HG02981 (cell line): ENCODE results near the gene CLRN1.

Experiments
- ATAC-seq: cut with Tn5 transposase; IDR thresholded peaks from one replicate; pipeline ENCODE4 v1.9.1; 2021; ENCODE audit warnings: mild to moderate bottlenecking, moderate library complexity; ENCODE audit not compliant: unreplicated experiment

CLRN1 gene

DNA sequence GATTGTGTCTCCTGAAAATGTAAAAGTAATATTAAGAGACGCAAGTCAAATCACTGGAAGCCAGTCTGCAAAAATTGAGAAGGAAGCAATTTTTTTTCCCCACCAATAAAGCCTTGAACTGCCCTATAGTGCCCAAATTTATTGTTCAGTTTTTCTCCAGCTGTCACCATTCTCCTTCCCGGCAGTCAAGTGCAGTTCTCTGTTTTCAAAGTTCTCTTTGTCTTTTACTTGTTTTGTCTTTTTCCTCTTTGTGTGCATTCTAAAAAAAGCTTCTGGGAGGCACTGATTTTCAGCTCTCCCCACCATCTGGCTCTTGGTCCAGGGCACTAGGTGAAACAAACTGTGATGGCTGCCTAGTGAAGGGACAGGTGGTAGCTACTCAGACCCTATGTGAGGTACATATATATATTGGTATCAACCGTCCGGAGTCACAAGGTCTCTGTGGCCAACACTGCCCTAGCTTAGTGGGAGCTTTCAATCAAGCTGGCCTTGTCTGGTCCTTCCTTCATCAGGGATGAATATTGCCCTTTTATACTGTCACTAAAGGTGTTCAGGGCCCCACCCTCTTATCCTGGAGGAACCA lies 6.1 kb upstream of the CLRN1 start:
- ATAC-seq, result no peak

DNA sequence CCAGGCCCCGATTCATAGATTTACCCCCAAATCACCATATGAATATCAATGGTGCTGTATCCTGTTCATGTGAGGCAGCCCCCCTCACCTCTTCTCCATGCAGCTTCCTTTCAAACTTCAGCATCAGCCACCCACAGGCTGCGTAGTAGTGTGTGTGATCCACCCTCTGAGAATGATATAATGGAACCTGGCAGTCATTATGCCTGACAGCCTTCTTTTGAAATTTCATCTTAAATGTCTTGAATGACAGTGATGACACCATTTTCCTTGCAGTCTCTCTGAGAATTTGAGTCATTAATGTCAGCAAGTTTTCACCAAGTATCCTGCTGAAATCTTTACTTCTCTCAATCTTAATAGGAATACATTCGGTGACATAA lies 3.5 kb upstream of the CLRN1 start:
- no peak for ATAC-seq

DNA sequence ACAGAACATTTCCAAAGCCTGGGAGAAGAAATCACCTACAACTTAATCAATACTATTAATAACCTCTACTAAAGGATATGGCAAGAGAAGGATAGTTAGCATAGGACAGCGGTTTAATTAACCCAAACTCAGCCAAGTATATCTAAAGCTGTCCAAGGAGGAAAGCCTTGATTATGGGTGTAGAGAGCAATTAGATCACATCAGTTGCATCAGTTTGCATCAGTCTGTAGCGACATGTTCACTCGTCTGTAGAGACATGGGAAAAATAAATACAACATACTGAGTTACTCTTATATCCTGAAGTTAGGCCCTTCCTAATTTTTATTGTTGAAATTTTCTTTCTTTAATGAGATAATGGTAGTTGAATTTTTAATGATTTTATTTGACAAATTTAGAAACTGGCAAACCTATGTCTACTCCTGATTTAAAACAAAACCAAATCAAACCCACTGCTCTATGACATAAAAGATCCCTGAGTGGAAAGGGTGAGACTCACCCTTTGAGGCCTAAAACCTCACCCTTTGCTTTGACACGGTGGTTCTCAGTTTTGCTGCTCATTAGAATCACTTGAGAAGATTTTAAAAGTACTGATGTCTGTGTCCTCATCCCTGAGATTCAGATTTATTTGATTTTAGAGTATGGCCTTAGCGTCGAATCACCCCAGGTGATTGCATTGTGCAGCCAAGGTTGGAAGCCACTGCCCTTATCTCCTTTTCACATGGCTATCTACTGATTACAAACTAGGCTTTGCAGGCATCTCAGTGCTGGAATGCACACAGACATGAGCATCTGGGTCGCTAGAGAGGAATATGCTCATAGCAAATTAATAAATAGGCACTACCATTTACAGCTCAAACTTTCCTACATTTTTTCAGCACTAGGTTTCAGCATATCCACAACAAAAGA lies 2.8 kb upstream of the CLRN1 start:
- ATAC-seq, result no peak

DNA sequence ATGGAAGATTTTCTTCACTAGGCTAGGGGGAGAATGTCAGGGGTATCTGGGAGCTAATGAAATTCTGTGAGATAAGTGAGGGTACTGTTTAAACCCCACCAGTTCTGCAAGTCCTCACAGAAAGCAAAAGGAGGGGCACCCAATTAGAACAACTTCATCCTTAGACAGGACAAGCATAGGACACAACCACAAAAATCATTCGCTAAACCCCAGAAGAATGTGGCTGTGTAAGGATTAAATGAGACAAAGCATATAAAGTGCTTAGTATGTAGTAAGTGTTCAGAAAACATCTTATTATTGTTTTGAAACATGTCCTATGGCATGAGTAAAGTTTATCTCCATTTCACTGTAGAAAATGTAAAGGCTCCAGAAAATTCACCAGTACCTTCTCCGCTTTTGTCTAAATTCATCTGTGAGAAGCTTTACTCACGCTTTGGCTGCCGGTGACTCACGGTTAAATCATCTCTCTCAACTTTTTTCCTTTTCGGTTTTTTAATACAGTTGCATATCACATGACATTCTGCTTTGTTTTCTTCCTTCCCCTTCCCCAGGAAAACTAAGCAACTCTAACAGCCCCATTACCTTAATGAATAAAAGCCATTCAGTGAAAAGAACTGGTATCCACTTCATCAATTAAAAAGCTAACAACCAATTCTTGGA lies 1.7 kb downstream of the CLRN1 start:
- no peak for ATAC-seq

DNA sequence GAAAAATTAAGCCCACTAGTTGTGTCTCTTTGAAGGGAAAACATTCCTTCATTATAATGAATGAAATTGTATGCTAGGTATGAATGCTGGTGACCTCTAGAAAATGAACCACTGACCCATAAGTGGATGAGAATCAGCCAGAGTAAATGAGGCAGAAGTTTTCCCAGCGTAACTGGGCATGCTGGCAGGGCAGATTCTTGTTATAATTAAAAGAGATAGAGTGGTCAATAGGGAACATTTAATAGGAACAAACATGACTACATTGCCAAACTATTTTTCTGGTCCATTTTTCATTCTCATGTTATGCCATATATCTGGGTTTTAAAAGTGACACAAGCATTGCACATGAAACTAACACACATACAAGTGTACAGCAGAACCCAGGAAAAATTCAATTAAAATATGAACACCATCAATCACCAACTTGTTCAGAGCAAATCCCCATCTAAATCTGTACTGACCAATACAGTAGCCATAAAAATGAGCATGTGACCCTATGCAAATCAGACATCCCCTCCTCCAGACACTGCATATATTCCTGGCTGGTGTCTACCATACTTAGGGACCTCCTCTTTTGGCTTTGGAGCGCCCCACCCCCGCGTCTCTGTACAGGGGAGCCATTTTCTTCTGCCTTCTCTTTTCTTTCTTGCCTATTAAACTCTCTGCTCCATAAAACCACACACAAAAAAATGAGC lies 4.0 kb downstream of the CLRN1 start:
- no peak for ATAC-seq

DNA sequence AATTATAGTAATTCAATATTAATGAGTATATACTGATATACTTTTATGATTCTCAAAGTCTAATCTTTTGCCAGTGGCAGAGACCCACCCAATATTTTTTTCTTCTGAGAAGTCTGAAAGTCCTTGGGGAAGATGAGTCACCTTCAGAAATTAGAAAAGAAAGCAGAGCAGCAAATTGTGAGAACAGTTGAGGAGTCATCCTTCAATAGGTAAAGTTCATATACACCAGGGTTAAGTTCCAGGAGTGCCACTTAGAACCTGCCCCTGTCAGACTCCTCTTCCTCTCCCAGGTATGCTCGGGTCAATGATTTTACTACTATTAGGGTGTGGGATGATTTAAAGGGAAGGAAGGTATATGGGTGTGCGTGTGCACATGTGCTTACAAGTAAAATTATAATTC lies 7.1 kb downstream of the CLRN1 start:
- ATAC-seq, result no peak

DNA sequence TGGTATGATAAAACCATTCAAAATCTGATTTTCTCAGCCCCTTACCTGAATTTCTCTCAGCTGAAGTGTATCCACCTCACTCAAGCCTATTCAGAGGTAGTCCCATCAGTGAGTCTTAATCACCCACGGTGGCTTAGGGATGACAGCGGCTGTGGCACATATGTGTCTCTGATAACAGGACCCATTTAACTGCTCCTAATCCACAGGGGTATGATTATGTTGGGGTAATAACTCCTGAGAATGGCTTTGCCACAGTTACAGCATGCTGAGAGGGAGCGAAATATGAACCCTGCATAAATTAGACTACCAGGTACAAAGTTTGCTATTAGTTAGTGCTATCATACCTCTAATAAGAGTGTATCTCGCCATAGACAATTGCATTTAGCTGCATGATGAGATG lies 10.6 kb downstream of the CLRN1 start:
- ATAC-seq, result no peak

DNA sequence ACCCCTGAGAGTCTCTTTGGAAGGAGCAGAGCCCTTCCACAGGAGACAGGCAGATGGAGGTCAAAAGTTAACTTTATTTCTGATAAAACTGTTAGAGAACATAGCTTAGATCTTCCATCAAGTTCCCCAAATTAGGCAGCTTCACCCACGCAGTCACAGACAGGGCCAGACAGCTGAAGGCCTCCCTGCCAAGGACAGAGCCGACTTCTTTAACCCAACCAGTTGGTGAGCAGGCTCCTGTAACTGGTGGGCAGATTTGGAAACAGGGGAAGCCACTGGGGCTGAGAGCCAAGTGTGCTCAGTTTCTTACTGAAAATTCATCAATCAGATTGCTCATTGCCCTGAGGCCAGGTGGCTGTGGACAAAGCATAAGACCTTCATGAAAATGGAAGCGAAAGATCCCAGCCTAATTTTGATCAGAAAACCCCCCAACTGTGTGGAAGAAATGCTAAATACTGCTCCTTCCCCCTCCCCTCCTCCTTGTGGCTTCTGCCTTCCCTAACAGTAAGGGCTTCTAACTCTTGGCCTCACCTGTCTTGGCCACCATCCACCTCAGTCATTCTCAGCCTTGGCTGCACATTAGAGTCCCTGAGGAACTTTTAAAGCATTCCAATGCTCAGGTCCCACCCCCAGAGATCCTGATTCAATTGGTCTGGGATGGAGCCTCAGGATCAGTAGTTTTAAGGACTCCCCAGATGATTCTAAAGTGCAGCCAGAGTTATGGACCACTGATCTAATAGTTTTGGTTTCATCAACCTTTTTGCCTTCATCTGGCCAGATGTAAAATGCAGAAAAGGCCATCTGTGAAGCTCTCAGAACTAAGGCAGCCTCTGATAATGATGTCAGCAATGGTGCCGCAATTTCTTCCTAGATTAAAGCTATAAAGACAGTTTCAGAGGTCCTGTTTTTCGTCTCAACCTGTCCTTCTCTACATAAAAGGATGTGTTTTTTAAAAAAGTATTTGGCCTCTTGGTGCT lies 11.5 kb downstream of the CLRN1 start:
- no peak for ATAC-seq

DNA sequence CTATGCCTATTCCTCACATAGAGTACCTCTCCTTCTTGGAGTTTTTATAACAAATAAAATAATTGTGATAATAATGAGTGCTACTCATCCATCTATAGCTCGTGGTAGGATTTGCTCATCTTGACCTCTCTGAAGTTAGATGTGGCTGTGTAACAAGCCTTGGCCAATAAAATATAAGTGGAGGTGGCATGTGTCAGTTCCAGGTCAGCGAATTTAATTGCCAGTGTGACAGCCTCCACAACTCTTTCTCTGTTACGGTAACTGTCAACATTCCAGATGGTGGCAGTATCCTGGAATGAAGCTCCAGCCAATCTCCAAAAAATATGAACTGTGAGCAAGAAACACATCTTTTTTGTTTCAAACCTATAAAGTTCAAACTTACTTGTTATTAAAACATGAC lies 13.8 kb downstream of the CLRN1 start:
- no peak for ATAC-seq

DNA sequence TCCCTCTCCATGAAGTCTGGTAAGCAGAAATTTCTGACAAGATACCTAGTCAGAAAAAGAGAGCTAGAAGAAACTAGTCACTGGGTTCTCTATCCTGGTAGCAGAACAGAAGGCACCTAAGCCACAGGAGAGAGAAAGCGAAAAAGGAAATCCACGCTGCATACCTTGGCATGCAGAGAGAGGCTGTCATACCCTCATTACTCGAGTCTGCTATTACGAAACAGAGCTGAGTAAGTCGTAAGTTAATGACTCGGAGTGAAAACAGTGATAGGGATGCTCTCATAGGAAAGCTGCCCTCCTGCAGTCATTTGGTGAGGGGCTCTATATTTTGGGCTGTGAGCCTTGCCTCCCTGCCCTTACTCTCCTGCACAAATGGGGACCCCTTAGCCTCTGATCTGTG lies 16.2 kb downstream of the CLRN1 start:
- ATAC-seq, result no peak

DNA sequence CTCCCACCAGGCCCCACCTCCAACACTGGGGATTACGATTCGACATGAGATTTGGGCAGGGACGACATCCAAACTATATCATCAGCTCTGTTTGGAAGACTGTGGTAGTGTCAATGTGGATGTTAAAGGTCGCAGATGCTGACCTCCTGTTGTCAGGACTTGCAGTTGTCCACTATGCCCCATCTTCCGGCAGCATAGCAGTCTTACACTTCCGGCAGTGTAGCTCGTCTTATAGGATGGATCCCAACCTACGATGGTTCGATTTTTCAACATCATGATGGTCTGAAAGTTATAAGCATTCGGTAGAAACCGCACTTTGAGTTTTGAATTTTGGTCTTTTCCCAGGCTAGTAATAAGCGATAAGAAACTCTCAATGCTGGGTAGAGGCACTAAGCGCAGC lies 20.6 kb downstream of the CLRN1 start:
- ATAC-seq, result no peak

DNA sequence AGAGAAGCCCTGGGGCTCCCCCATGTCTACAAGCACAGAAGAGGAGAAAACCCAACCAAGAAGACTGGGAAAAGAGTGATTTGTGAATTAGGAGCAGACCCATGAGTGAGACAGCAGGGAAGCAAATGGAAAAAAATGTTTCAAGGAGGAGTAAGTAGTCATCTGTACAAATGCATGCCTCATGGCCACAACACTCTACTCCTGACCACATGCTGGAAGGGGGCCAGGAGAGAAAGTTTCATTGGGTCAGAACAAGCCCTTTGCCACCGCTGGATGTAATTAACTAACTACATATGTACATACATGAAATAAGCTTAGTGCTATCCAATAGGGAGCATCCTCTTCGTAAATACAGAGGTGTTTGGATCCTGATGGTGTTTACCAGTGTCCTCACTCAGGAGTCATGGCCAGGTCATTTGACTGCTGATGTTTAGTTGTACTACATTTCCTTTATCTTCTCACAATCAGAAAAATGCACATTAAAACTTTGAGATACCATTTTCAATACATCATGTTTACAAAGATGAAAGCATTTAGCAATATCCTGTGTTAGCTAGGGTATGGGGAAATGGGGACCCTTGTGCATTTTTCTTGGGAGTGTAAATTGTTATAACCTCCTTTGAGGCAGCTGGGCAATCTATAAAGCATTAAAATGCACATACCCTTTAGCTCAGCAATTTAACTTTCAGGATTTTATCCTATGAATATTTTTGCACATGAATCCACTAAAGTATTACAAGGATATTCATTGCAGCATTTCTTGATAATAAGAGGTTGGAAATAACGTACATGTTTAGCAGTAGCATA lies 27.1 kb downstream of the CLRN1 start:
- no peak for ATAC-seq

DNA sequence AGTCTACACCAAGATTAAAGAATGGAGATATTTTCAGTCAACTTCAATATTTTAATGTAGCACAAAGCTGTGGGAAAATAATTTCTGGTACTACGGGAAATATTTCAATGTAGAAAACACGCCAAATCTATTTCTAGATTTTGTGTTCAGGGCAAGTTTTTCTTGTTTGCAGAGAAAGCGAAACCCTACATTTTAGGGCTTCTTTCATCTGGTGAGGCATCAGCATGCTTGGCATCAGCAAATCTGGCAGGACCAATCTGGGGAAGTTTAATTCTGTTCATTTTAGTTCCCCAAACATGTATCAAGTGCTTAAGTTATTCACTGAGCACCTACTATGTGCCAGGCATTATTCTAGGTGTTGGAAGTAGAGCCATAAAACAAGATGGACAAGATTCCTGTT lies 30.3 kb downstream of the CLRN1 start:
- ATAC-seq, result no peak

DNA sequence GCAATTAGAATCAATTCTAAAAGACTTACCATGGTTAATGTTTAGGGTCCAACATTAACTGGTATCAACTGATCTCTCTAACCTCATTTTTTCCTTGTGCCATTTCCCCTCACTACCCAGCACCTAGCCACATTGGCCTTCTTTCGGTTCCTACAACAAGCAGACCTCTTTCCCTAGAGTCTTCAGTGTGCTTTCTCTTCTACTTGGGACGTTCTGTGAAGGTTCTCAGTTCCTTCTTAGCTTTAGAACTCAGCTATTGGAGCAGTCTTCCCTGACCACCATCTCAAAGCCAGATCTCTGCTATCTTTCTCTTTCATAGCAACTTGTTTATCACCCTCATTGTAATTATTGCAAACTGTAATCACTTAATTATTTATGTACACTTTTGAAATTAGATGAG lies 35.8 kb downstream of the CLRN1 start:
- ATAC-seq, result peak; percentile 89

DNA sequence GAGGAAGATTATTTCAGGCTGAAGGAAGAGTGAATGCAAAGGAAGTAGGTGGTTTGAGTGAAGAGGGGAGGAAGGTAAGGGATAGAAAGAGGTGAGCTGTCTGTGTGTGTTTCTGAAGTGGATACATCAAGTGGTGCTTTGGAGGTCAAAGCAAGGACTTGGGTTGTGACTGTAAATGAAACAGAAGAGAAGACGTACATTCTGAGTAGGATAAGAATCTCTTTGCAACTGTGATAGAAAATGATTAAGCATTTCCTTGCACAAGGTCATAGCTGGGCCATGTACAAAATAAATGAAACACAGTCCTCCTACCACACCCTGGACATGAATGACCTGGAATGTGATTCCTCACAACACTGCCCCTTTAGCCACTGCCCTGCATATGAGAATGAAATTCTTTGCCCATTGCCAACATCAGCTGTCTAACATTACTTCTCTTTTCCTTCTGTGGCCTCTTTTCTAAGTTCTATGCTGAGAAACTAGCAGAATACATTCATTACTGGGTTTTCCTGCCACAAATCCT lies 39.0 kb downstream of the CLRN1 start:
- no peak for ATAC-seq

DNA sequence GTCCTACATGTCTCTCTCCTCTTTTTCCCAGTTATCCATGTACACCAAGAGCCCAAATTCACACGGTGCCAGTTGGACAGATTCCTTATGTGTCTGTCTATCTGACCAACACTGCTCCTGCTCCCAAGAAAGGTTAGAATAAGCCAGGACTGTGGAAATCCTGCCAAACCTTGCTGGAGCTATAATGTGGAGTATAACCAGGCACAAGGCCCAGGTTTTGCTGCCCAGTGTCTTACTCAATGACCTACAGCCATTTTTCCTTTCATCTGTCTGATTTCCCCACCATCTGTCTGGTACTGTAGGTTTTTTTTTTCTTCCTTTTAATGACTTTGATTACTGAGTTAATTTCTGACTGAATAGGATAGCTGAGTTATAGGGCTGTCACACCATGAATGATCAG lies 40.8 kb downstream of the CLRN1 start:
- no peak for ATAC-seq

DNA sequence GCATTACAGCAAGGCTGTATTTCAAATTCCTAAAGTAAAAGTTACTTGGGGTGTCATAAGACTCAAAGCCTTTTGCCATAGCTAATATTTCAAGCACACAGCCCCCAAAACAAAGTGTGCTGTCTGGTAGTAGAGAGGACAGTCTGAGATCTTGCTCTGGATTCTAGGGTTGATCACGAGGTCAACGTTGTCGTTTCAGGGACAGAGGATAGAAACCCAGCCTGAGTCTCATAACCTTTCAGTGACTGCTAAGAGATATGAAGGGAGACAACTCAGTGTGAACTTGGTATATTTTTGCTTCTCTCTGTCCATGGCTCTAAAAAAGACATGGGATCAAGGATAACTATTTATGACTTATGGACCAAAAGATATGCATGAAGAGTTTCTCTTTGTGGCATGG lies 41.7 kb downstream of the CLRN1 start:
- ATAC-seq, result no peak

DNA sequence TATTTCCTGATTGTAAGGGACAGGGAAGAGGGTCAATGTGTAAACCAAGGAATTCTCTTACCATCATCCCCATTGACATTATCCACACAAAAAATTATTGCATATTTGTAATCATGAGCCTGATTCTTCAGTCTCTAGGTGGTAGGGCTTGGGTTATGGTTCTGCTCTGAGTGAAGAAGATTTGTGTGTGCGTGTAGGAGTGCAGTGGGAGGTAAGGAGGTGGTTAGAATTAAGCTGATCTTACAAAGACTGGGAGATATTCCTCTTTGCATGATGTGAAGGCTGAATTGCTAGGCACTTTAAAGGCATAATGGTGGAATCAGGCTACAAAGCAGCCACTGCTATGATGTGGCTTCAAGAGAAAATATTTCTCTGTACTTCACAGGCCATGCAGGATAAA lies 44.3 kb downstream of the CLRN1 start:
- ATAC-seq, result no peak

DNA sequence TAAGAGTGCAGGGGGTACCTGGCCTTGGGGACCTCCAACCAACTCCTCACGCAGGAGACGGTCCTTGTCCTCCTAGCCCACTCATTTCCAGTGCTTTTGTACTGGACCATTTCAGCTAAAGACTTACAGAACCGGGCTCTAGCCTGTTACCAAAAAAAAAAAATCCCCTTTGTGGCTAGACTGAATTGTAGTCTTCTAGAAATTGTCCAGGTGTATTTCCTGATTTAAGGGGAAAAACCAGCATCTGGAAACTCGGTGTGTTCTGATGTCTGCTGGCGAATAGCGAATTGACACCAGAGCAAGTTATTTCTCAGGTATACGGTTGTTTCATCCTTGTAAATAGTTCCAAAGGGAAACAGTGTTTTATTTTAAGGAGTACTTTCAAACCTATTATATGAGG lies 46.2 kb downstream of the CLRN1 start:
- ATAC-seq, result no peak
